Measurements from ENCODE around the gene NLRC3.

Gene NLRC3

DNA sequence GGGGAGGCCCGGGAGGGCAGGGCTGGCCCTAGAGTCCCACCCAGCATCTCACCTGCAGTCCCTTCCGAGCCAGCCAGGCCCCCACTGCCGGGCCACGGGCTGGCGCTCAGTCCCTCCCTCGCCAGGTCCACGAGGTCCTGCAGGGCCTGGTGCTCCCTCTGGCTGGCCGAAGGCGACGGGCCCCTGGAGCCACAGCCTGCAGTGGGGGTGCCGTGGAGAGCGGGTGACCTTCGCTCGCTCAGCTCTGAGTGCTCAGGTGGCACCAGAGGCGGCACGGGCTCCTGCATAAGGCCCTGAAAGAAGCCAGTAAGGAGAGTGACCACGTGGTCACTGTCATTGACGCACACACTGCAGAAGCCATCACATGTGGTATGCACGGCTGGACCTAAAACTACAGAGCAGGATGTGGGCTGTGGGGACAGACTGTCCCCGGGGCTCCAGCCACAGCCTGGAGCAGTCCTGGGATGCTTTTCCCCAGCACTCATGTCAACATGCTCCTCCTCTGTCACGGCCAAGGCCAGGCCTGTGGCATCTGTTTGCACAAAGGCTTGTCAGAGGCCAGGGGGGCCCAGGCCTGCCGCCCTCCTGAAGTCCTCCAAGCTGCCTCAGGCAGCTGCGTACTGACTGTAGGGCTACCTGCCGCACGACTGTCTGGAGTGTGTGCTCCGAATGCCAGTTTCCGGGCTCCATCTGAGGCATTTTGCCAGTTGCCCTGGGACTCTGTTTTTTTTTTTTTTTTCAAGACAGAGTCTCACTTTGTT is 19.1 kb upstream of the NLRC3 start:
- DNase-seq = no peak

DNA sequence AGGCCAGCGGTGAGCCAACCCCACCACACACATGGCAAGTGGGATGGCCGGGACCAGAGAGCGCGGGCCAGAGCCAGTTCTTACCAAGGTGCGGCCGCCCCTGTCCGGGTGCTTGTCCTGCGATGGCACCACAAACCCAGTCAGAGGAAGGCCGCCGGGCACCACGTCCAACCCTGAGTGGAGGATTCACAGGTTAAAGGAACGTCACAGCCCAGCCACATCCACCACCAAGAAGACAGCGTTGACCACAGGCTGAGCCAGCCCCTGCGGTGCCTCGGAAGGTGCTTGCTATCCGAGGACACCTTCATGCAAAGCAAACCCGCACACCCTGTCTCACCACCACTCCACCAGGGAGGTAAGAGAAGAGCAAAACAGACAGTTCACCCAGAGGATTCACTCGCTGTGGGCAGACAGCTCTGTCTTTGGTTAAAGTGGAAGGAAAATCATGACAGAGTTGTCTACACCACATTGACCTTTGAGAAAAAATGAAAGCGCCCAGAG is 18.4 kb upstream of the NLRC3 start:
- no peak for DNase-seq

DNA sequence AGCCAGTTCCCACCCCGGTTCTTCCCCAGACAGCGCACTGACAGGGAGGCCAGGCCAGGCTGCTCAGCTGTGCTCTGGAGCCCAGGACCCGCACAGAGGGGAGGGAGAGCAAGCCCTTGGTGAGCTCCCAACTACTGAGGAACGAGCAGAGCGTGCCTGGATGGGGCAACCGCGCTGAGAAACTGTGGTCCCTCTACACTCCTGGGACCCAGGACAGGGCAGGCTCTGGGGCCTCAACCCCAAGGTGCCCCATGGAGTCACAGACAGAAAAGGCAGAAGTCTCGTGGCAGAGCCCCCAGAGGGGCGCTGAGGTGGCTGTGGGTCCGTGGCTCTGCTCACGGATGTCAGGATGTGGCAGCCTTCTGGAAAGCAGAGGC is 17.9 kb upstream of the NLRC3 start:
- no peak for DNase-seq

DNA sequence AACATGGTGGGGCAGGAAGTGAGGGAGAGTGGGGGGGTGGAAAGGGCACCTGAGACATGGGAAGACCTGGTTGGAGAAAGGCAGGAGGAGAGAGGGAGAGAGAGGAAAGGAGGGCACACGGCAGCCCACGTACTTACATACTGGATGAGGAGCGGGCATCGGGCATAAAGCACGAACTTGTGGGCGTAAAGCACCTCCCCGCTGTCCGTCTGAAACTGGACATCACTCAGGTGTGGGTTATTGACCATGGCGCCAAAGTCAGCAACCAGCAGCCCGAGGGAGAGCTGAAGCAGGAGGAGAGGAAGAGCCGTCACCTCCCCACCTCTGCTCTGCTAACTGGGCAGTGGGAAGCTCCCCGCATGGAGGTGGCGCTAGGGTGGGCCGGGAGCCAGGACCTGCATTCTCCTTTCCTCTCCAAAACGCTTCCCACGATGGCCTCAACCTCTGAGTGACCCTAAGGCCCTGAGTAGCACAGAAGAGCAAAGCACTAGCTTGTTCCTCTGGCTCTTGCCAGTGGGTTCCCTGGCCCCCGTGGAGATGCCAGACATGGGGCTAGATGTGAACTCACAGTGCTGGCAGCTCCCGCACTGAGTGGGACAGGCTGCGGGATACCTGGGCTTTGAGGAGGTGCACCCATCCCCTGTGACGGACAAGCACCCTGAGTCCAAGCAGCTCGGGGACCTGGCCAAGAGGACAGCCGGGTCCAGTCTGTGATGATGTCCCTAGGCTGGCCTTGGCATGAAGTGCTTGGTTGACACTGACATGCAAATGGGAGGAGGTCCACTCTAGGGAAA is 17.3 kb upstream of the NLRC3 start:
- no peak for DNase-seq

DNA sequence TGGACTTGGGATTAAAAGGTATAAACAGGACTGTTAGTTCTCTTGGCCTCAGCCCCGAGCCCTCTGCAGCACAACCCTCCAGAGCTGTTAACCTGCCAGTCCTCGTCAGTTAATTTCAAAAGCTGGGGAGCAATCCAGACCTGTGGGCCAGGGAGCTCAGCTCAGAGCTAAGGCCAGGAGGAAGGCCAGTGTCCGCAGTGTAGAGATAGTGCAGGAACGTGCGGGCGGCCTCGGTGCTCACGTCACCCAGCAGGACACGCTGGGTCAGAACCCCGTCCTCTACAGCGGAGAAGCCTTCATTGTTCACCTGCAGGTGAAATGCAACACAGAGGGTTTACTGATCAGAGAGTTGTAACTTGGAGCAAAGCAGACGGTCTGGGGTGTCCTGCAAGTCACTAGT is 15.4 kb upstream of the NLRC3 start:
- DNase-seq = no peak

DNA sequence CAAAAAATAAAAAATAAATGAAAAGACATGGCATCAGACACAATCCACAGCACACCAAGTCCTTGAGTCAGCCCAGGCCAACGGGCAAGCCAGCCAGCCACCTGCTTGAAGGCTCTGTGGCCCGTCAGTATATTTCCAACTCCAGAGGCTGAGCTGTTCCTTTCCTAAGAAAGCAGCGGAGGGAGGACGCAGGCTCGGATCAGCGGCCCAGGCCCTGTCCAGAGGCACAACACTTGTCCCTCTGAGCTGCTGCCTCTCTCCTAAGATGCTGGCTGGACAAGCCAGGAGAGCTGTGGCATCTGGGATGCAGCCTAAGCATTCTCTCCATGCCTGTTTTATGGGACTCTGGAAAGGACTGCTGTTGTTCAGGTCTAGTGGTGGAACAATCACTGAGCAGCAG is 14.8 kb upstream of the NLRC3 start:
- no peak for DNase-seq

DNA sequence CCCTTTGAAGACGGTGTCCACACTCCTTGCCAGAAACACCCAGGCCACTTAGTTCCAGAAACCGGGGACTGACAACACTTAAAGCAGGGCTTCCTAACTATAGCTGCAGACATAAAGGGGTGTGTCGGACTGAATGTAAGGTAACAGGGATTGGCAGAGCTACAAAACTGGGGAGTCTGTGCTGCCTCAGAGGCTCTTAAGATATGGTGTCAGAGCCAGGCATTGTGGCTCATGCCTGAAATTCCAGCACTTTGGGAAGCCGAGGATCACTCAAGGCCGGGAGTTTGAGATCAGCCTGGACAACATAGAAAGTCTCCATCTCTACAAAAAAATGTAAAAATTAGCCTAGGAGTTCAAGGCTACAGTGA is 14.2 kb upstream of the NLRC3 start:
- no peak for DNase-seq

DNA sequence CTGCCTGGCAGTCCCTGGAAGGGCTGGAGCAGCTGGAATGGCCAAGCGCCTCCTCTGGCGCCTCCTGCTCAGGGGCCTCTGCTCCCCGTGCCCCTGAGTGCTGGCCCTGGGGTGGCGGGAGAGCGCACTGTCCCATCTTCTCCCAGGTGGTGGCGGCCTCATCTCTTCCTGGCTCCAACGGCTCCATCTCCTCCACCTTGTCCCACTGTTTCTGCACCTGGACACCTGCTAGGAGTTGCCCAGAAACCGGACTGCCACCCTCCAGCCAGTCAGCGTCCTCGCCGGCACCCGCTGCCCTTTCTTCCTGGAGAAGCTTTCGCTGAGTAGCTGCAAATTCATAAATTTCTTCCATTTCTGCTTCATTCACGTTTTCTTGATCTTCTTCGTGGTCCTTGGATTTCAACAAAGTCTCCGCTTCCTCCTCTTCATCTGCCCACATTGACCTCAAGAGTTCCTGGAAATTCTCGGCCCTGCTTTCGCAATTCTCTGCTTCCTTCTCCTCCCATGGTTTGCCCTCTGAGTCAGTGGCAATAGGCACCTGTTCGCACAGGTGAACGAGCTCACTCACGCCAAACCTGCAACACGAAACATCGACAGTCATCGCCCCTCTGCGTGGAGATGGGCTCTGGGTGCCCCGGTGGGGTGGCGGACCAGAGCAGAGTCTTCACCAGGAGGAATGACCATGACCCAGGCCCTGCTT is 13.7 kb upstream of the NLRC3 start:
- no peak for DNase-seq

DNA sequence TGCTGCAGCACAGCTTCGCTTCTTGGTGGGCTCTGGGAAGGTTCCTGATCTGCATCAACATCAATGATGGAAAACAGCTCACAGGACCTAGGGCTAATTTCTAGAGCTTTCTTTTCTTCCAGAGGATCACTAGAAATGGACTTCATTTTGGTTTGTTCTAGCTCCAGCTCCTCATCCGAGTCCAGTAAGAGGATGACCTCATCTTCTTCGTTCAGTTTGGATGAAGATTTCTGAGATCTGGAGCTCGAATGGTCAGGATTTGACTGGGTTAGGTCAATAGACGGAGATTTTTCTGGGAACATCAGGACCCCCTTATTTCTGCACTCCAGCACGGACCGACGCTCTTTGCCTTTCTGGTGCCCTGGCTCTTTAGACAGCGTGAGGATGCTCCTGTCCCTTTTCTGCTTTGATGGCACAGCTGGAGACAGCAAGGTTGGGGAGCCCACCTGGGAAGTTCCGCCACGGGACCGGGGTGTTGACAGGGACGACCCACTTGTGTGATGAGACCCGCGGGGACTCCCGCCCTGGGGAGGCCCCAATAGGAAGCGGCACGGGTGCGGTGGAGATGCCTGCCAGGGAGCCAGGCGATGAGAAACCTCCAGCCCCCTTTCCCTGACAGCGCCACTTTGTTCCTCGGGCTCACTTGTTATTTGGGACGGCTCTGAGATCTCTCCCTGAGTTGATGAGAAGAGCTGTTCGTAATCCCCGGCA is 12.9 kb upstream of the NLRC3 start:
- DNase-seq = no peak

DNA sequence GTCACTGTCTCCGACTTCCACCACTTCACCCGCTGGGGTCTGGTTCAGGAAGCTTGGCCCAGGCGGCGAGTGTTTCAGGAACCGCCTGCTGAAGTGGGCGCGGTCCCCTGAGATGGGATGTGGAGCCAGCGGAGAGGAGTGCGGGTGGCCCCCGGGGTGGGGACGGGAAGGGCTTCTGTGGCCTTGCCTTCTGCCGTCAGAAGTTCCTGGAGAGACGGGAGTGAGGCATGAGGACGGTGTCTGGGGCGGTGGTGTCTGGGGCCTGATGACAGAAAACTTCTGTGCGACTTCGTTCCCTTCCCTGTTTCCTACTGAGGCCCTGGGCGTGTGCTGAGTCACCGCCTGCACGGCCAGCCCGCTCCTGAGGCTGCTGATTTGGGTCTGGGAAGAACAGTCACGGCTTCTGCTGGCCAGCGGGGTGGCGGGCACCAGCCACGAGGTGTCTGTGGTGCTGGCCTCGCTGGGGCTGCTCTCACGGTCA is 12.3 kb upstream of the NLRC3 start:
- no peak for DNase-seq

DNA sequence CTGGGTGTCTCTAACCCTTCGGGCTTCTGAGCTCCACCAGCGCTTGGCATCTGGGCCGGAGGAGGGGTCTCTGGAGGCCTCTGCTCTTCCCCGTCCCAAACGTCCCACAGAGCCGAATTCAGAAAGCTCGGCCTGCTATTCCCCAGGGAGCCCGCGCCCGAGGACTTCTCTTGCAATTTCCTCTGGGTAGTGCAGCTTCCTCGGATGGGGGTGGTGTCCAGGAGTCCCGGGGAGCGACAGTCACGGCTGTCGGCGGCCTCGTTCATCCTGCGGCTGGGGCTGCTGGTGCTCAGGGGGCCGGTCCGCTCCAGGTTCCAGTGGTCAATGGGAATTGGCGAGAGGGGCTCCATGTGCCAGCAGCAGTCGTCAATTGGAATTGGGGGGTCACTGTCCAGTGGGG is 11.8 kb upstream of the NLRC3 start:
- DNase-seq = no peak

DNA sequence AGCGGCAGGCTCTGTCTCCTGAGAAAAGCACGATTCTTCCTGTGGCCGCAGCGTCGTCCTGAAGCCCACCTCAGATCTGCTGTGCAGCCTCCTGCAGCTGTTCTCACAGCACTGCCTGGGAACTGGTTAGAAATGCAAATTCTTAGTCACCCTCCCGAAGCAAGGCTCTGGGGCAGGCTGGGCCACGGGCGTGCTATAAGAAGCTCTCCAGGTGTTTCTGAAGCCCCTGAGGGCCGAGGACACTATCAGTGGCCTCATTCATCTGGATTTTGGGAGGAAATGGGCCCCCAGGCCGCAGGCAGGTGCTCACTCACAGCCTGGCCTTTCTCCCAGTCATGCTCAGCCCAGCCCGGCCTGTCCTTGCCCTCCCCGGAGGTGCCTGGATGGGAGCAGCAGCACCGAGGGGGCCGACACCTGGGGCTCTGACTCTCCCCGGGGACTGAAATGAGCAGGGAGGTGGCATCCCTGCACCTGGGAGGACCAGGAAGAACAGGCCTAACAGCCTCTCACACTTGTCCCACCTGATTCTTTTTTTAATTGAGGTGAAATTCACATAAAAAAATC is 10.4 kb upstream of the NLRC3 start:
- DNase-seq = no peak

DNA sequence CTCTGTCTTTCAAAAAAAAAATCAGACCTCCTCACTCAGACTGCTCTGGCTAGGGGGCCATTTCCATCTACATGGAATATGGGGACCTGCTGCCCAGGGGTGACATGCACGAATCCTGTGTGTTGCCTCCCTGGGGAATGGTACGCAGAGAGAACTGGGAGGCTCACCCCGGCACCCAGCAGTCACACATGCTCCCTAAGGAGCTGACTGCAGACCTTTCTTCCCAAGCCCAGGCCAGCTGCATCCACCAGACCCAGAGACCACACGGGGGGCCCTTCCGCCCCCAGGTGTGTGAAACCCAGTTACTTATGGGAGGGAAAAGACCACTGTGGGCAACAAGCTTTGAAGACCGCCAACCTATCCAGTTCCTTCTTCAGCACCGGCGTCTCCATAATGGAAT is 7.2 kb upstream of the NLRC3 start:
- DNase-seq = no peak

DNA sequence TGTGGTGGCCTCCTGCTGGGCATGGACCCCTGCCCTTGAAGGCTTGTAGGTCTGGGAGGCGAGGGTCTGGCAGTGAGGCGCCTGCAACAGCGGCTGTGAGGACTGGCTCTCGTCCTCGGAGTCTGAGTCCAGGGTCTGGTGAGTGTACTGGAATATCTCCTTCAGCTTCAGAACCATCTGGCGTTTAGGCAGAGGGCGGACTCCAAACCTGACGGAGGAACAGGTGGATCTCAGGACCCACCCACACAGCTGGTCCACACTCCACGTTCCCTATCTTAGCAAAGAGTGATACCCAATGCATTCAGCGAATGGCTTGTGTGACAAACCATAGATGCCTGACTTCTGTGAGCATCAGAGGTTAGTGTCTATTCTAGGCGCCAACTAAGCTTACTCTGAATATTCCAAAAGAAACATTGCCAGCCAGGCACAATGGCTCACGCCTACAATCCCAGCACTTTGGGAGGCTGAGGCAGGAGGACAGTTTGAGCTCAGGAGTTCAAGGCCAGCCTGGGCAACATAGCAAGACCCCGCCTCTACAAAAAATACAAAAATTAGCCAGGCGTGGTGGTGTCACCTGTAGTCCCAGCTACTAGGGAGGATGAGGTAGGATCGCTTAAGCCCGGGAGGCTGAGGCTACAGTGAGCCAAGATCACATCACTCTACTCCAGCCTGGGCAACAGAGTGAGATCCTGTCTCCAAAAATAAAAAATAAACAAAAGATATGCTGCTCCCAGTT is 6.3 kb upstream of the NLRC3 start:
- DNase-seq = no peak

DNA sequence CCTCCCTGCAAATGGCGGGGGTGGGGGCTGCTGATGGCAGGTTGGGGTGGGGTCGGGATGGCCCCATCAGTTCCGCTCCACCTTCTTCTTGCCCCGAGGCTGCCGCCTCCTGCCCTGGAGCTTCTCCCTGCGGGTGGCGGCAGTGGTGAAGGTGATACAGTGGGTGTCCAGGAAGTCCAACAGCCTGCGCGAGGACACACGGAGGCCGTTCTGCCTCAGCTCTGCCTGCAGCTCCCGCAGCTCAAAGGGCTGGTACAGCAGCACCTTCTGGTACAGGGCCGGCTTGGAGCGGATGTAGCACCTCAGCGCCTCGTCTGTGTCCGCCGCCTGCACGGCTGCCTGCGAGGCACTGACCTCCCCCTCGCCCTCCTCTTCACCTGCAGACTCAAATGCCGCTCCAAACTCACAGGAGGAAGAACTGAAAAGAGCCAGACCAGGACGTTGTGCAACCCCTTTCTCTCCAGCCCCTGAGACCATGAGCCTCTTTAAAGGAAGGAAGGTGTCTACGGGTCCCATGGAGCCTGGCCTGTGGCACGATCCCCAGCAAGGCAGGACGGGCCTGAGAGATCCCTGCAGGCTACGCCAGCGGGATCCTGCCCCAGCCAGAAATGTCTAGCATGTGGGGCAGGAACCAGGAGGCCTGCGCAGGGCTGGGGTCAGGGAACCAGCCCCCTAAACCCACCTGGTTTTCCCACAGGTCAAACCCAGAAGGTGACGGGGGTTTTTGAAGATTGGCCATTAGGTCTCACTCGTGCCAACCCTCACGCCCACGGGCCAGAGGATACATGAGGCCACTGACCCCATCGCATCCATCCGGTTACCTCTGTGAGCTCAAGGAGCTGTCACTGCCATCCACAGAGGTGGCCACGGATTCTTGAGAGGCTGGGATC is 5.3 kb upstream of the NLRC3 start:
- DNase-seq = no peak

DNA sequence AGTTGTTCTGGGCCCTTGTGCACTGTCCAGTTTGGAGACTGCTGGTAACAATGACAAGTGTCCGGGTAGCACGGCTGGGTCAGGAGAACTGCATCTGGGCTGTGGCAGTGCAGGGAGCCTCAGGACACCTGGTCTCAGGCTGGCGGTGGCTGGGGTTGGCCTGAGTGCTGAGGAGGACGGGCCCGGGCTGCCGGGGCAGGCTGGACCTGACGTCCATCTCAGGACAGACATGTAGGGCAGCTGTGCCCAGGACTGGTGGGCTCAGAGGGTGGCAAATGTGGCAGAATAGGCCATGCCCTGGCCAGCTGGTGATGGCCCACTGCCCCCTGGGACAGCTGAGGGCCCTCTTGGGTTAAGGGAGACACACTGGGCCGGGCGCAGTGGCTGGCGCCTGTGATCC is 4.2 kb upstream of the NLRC3 start:
- no peak for DNase-seq

DNA sequence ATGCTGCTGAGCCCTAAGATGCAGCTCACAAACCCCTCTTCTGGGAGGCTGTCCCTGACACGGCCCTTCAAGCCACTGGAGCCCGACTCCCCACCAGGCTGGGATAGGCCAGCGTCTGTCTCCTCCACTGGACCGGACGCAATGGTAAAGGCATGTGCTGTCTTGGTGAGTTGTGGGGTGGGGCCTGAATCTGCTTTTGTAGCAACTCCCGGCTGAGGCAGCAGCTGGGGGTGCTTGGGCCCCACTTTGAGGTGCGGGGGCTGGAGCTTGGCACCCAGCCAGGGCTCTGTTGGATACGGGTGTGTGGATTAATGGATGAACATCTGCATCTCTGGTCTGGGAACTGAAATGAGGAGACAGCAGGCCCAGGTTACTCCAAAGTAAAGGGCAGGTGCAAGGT is 3.5 kb upstream of the NLRC3 start:
- no peak for DNase-seq

DNA sequence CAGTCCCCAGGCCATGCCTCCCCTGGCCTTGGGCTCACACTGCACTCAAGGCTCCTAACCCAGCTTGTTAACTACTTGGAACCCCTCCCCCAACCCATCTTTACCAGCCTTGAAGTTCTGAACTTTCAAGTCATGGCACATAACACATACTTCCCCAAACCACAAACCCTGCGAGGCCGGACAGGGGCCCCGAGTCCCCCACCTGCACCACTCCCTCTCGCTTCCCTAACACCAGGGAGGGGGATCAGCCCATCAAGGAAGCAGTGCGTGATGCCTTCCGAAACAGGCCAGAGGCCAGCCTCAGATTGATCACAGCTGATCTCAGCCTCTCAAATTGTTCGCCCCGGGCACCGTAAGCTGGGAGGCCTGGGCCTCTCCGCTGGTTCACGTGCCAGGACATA is 3.0 kb upstream of the NLRC3 start:
- no peak for DNase-seq

DNA sequence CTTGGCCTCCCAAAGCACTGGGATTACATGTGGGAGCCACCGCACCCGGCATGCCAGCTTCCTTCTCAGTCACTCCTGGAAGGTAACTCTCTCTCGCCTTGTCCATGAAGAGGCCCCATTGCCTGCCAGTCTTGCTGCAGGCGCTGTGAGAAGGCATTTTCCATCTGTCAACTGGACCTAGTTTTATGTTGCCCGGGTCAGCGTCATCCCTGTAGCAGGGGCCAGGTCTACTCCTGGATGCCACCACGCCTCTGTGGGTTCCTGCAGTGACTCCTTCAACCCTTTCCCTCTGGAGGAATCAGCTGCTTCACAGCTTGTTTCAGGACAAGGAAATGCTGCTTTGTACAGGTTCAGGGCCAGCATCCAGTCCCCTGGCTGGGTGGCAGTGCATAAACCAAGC is 2.6 kb upstream of the NLRC3 start:
- no peak for DNase-seq

DNA sequence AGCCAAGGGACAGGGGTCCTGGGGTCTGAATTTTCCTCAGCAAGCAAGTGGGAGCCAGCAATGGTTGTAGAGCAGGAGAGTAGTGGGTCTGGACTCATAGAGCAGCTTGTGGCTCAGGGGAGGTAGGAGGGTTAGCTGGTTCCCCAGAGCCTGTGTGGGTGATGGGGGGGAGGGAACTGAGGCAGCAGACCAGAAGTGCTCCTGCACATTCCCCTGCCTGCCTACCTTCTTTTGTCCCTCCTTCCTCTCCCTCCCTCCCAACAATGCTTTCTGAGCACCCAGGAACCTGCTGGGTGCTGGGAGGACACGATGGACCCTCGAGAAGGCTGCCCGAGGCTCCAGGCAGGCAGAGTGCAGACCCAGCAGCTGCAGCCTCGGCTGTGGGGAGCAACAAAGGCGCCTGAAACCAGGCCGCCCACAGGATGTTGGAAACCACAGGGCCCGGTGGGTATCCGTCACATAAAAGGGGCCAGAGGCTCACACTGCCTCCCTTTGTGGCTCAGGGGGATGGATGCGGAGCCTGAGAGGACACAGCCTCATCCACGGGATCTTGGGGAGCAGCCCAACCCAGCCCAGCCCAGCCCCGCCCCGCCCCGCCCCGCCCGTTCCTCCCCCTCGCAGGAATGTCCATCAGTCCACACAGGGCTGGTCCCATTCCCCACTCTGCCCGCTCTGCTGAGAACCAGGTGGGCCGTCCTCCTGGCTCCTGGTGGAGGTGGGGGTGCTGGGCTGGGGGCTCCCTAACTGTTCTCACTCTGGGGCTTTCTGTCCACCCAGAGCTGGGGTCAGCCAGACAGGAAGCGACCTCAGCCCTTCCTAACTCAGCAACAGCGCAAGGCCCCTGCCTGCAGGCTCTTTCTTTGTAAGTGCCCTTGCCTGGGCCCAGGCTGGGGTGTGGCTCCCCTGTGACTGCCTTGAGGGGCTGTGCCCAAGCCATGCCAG is 1.7 kb upstream of the NLRC3 start:
- no peak for DNase-seq
